DOHH2 (cell line): ENCODE measurements around the gene OXTR.

Source experiments
- CTCF ChIP-seq: fragments of 200-600 bp; sonication (generic); IDR thresholded peaks from one replicate; pipeline ENCODE4 v1.5.1; 2014; ENCODE audit warnings: antibody characterized with exemption, mild to moderate bottlenecking, low read depth, low read length; ENCODE audit not compliant: poor library complexity, severe bottlenecking
- EZH2phosphoT487 ChIP-seq: fragments of 200-600 bp; sonication (generic); IDR thresholded peaks from 2 replicates; pipeline ENCODE4 v1.6.1; 2017; ENCODE audit warnings: borderline replicate concordance, mild to moderate bottlenecking, antibody characterized with exemption, low read length, moderate library complexity, mixed read lengths

- TF ChIP-seq CTCF (no peak), EZH2phosphoT487 (no peak)
These were observed 39.9 kb downstream of the OXTR start for GRCh38 chr3:8729479-8729878.
